Middle frontal gyrus (tissue), 1 donor: ENCODE data around the gene GALNT6.
"Not testable (repeated sequence)": the region's sequence is repeated elsewhere in the genome, so short reads cannot be mapped to it uniquely, and the experiment has no call there.

Source experiments
- DNase-seq: peaks from one replicate; pipeline ENCODE4 v3.0.0-alpha.2; 2015; ENCODE audit warnings: low spot score; ENCODE audit errors: extremely low spot score

GALNT6 gene

DNA sequence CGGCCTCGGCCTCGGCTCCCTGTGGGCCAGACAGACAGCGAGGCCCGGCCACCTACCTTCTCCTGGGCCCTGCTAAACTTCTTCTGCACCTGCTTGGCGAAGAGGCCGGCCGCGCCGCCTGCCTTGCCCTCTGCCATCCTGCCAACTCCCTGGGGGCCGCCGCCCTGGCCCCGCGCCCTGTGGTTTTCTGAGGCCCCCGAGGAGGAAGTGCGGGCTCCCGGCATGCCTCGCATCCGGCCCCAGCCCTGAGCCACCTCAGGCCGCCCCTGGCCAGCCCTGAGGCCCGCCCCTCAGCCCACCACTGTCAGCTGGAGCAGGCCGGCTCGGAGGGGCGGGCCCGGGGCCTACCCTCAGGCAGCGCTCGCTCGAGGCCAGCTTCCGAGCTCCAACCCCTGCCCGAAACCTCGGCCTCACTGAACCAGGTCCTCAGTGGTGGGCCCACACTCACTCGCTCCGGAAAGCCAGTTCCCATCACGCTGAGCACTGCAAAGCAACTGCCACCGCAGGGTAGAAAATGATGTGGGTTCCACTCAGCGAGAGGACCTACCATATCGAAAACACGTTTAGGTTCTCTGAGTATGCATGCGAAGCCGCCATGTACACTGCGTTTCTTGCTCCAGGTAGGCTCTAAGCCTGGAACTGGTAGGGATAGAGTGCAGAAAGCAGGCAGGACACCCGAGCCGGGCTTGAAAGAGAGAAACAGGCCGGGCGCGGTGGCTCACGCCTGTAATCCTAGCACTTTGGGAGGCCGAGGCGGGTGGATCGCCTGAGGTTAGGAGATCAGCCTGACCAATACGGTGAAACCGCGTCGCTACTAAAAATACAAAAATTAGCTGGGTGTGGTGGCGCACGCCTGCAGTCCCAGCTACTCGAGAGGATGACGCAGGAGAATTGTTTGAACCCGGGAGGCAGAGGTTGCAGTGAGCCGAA lies 67.0 kb downstream of the GALNT6 start, which contains the start of gene BIN2:
BIN2 (minus strand) TSS at position 209 of the 930 bp plus-strand sequence; CDS start at position 137, 72 bp downstream.
- DNase-seq, result no peak

- DNase-seq, result no peak
Measured at GRCh38 chr12:51323317-51323960, 67.8 kb downstream of the GALNT6 start.

DNA sequence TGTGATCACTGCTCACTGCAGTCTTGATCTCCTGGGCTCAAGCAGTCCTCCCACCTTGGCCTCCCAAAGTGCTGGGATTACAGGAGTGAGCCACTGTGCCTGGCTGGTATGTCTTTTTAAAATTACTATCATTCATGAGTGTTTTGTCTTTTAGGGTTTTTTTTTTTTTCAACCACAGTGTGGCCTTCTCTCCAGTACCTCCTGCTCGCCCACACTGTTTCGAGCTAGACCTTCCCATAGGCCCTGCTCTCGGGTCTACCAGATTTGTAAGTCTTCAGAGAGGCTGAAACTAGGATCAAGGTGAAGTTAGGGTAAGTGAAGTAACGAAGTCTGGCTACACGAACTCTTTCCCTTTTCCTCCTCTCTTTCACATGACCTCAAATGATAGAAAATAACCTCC lies 68.8 kb downstream of the GALNT6 start:
- no peak for DNase-seq

DNA sequence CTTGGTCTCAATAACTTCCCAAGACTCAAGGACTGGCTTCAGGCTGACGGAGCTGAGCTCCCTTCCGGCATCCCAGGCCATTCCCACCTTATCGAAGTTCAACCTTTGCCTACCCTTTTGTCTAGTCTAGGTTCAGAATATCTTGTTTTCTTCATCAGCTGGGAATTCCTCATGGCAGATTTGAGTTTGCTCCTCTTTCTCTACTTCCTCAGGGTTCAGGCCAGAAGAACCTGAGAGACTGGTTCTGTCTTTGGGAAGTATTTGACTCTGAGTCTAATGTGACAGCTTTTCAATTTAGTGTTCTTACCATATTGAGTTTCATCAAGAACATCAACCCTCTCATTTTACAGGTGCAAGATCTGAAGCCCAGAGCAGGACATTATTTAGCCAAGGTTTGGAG lies 69.3 kb downstream of the GALNT6 start:
- DNase-seq, result no peak

- no peak for DNase-seq
Measured at GRCh38 chr12:51320695-51321320, 70.4 kb downstream of the GALNT6 start.

DNA sequence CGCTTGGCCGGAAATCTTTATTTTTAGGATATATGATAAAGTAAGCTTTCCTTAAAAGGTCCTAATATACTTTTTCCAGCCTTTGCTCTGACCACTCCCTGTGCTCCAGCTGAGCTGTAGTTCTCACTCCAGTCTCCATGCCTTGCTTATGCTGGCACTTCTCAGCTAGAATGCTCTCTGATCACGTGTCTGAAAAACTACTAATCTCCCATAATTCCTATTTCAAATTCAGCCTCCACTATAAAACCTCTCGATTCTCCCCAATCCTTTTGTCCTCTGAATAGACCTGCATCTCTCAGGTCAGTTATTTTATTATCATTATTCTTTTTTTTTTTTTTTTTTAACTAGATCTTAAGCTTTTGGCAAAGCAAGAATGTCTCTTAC lies 70.9 kb downstream of the GALNT6 start:
- no peak for DNase-seq

GRCh38 chr12:51318846-51319599 lies 72.2 kb downstream of the GALNT6 start:
- no peak for DNase-seq

DNA sequence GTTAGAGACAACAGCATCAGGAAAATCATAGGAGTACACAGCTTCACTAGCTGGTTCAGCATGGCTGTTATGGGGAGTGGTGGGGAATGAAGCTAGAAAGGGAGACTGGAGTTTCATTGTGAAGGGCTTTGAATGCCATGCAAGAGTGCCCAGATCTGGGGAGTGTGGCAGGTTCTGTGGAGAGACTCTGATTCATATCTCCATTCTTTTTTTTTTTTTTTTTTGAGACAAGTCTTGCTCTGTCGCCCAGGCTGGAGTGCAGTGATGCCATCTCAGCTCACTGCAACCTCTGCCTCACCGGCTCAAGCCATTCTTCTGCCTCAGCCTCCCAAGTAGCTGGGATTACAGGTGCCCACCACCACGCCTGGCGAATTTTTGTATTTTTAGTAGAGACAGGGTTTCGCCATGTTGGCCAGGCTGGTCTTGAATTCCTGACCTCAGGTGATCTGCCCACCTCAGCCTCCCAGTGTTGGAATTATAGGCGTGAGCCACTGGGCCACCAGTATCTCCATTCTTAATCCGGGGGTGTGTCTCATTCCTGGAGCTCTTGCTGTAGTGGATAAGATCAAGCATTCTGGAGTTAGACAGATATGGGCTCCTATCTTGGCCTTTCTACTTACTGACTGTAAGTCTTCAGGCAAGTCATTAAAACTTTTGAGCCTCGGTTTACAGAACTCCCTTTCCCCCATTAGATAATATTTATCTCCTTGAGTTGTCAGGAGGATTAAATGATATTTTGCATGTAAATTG lies 73.0 kb downstream of the GALNT6 start:
- DNase-seq, result not testable (repeated sequence)

GRCh38 chr12:51311389-51311788 lies 79.8 kb downstream of the GALNT6 start:
- no peak for DNase-seq

GRCh38 chr12:51307655-51308593 lies 83.3 kb downstream of the GALNT6 start:
- no peak for DNase-seq

DNA sequence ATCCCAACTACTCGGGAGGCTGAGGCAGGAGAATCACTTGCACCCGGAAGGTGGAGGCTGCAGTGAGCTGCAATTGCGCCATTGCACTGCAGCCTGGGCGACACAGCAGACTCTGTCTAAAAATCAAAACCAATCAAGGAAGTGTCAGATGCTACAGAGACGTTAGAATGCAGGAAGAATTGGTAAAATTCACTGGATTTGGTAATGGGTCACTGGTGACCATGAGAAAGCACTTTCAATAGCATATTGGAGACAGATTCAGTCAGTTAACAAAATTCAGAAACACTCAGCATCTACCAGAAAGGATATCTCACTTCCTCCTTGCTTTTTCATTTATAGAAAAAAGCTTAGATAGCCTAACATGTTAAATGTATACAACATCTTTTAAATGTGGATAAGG lies 84.7 kb downstream of the GALNT6 start:
- no peak for DNase-seq
